ENCODE results near the gene RHOV.

DNA sequence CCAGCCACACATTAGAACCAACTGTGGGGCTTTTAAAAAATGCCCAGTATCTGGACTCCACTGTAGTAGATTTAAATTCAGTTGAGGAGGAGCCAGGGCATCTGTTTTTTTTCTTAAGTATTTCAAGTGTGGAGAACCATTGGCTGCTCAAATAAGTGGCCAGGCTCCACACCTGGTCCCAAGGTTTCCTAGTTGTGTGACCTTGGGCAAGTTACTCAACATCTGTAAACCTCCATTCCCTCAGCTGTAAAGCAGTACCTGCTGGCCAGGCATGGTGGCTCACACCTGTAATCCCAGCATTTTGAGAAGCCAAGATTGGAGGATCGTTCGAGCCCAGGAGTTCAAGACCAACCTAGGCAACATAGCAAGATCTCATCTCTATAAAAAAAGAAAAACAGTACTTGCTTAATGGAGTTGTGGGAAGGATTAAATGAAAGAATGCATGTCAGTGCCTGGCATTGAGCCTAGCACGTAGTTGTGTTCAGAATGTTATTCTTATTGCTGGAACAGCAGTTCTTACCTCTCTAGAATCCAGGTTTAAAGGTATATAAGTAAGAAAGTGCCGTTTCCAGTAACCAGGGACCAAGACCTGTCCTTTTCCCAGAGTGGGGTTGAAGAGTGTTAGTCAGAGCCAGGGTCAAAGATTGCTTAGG is 47.5 kb downstream of the RHOV start:
- TF ChIP-seq, protein P1, sequence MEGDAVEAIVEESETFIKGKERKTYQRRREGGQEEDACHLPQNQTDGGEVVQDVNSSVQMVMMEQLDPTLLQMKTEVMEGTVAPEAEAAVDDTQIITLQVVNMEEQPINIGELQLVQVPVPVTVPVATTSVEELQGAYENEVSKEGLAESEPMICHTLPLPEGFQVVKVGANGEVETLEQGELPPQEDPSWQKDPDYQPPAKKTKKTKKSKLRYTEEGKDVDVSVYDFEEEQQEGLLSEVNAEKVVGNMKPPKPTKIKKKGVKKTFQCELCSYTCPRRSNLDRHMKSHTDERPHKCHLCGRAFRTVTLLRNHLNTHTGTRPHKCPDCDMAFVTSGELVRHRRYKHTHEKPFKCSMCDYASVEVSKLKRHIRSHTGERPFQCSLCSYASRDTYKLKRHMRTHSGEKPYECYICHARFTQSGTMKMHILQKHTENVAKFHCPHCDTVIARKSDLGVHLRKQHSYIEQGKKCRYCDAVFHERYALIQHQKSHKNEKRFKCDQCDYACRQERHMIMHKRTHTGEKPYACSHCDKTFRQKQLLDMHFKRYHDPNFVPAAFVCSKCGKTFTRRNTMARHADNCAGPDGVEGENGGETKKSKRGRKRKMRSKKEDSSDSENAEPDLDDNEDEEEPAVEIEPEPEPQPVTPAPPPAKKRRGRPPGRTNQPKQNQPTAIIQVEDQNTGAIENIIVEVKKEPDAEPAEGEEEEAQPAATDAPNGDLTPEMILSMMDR (IDR thresholded peaks at IDR 0.05) = no peak
- TF ChIP-seq POLR2AphosphoS5 (IDR thresholded peaks at IDR 0.05; ENCODE audit: low read depth, low read length) = no peak
- TF ChIP-seq TCF7L2 (IDR thresholded peaks at IDR 0.05; ENCODE audit: low read depth, low read length) = no peak
- TF ChIP-seq, protein P2, sequence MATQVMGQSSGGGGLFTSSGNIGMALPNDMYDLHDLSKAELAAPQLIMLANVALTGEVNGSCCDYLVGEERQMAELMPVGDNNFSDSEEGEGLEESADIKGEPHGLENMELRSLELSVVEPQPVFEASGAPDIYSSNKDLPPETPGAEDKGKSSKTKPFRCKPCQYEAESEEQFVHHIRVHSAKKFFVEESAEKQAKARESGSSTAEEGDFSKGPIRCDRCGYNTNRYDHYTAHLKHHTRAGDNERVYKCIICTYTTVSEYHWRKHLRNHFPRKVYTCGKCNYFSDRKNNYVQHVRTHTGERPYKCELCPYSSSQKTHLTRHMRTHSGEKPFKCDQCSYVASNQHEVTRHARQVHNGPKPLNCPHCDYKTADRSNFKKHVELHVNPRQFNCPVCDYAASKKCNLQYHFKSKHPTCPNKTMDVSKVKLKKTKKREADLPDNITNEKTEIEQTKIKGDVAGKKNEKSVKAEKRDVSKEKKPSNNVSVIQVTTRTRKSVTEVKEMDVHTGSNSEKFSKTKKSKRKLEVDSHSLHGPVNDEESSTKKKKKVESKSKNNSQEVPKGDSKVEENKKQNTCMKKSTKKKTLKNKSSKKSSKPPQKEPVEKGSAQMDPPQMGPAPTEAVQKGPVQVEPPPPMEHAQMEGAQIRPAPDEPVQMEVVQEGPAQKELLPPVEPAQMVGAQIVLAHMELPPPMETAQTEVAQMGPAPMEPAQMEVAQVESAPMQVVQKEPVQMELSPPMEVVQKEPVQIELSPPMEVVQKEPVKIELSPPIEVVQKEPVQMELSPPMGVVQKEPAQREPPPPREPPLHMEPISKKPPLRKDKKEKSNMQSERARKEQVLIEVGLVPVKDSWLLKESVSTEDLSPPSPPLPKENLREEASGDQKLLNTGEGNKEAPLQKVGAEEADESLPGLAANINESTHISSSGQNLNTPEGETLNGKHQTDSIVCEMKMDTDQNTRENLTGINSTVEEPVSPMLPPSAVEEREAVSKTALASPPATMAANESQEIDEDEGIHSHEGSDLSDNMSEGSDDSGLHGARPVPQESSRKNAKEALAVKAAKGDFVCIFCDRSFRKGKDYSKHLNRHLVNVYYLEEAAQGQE (IDR thresholded peaks at IDR 0.05; ENCODE audit: insufficient read depth in 1 of 2, low read depth in 2 of 2, low read length in 1 of 2) = no peak
